Upper lobe of left lung (tissue), 6 donors: ENCODE data around the gene MRPL42. TPM values are rescaled to one million over a fixed set of nuclear protein-coding genes. Genes with fewer than 3 reads are reported as not detected.

Experiments
- ATAC-seq, 2 donors: fragments of 200-7000 bp; cut with Tn5 transposase; one replicate each; pipeline ENCODE4 v1.9.1; 2022; ENCODE audit warnings: mild to moderate bottlenecking in 2 of 2, moderate library complexity in 2 of 2; ENCODE audit not compliant: low FRiP score in 2 of 2
- DNase-seq, 2 donors: peaks; one replicate each; pipeline ENCODE4 v3.0.0-alpha.2; 2019 to 2020
- H3K27ac ChIP-seq, 4 donors: fragments of 200-600 bp; sonication (generic); one replicate each; pipeline ENCODE4 v1.5.1; 2016 to 2019
- H3K27me3 ChIP-seq, 4 donors: fragments of 200-600 bp; sonication (generic); one replicate each; pipeline ENCODE4 v1.5.1; 2017 to 2019
- H3K36me3 ChIP-seq, 4 donors: fragments of 200-600 bp; sonication (generic); one replicate each; pipeline ENCODE4 v1.5.1; 2016 to 2019
- H3K4me1 ChIP-seq, 4 donors: fragments of 200-600 bp; sonication (generic); one replicate each; pipeline ENCODE4 v1.5.1; 2018 to 2019
- H3K4me3 ChIP-seq, 4 donors: fragments of 200-600 bp; sonication (generic); one replicate each; pipeline ENCODE4 v1.5.1; 2017 to 2019; ENCODE audit warnings: mild to moderate bottlenecking in 2 of 4, moderate library complexity in 1 of 4
- H3K9me3 ChIP-seq, 4 donors: fragments of 200-600 bp; sonication (generic); one replicate each; pipeline ENCODE4 v1.5.1; 2018 to 2019
- CTCF ChIP-seq, 6 experiments: fragments of 450-650 bp in 4 of 6; fragments of 200-600 bp in 2 of 6; sonication (generic) in 2 of 6; IDR thresholded peaks; one replicate each; pipeline ENCODE4 v1.5.1; 2016 to 2019; ENCODE audit warnings: antibody characterized with exemption in 6 of 6
- EP300 ChIP-seq, 4 donors: sonication (generic); formaldehyde crosslinking; IDR thresholded peaks; one replicate each; pipeline ENCODE4 v1.5.1; 2017; ENCODE audit warnings: antibody characterized with exemption in 4 of 4, control low read depth in 2 of 4
- POLR2A ChIP-seq, 4 donors: fragments of 450-650 bp; IDR thresholded peaks; one replicate each; pipeline ENCODE4 v1.5.1; 2016 to 2017; ENCODE audit warnings: antibody characterized with exemption in 4 of 4, mild to moderate bottlenecking in 2 of 4
- POLR2AphosphoS5 ChIP-seq, 2 donors: sonication (generic); formaldehyde crosslinking; IDR thresholded peaks; one replicate each; pipeline ENCODE4 v1.5.1; 2017; ENCODE audit warnings: antibody characterized with exemption in 2 of 2
- WGBS, 2 donors: methylation state at CpG; one replicate each; pipeline ENCODE4 v1.1.5; 2017 to 2018; 5-methylcytosine and 5-hydroxymethylcytosine counted together
- total RNA-seq, 6 donors: library from RNA; depleted of rRNA in 4 of 6; stranded (reverse); fragments of >200 nt in 4 of 6; gene quantifications; one replicate each; pipeline versions ENCODE4 v1.1.0 to v1.2.1, GENCODE V29; 2016 to 2021
- donor health status: DM: no; HTN: no; CAD: no; lungs with moderate emphysema.
- donor health status: DM: no; HTN: yes; CAD: no; lungs with severe emphysema.

Gene MRPL42
- total RNA-seq, 6 donors from 2014 or later: 15.5 to 63.8 (median 36.7) TPM

- Histone ChIP-seq H3K9me3 (no peaks in the 10 kb centered on the region), H3K4me1 (peaks cover 25 to 58% (median 36%) of the 10 kb centered on the region in 4 donors), H3K4me3 (peak overlapping the region; percentile 96 to 100 (median 99)), H3K27ac (no peak overlapping the region), H3K27me3 (no peaks in the 10 kb centered on the region), H3K36me3 (no peaks in the 10 kb centered on the region)
- DNase-seq: no peak
- TF ChIP-seq EP300 (IDR thresholded peaks at IDR 0.05) (no peak), POLR2A (IDR thresholded peaks at IDR 0.05) (no peak)
- no peak for ATAC-seq
- 22 to 28% methylated on average over 12 of the region's 12 CpGs for WGBS, 2 donors
Observed at GRCh38 chr12:93440043-93440835, 27.1 kb upstream of the MRPL42 start.

- peak overlapping the region; percentile 90 to 97 (median 96) for H3K27ac ChIP-seq
- no peaks in the 10 kb centered on the region for H3K36me3 ChIP-seq
- no peaks in the 10 kb centered on the region for H3K9me3 ChIP-seq
- DNase-seq (peak; percentile 54 to 91), ATAC-seq (peak in 1 of 2 donors; percentile 58)
- H3K4me3 ChIP-seq: peak overlapping the region; percentile 96 to 100 (median 99)
- WGBS, 2 donors: 1% methylated on average over 11 to 31 of the region's 55 CpGs
- H3K4me1 ChIP-seq: peaks cover 25 to 50% (median 33%) of the 10 kb centered on the region in 4 donors
- no peaks in the 10 kb centered on the region for H3K27me3 ChIP-seq
- TF ChIP-seq EP300 (IDR thresholded peaks at IDR 0.05) (no peak), CTCF (IDR thresholded peaks at IDR 0.05) (no peak)
Observed at GRCh38 chr12:93441081-93441616, 26.2 kb upstream of the MRPL42 start.

GRCh38 chr12:93441617-93442410 lies 25.5 kb upstream of the MRPL42 start, which contains the start of gene UBE2N:
UBE2N (minus strand) TSS chr12:93441947; CDS start chr12:93441884, 63 bp downstream.
- H3K27me3 ChIP-seq: no peaks in the 10 kb centered on the region
- peak in 2 of 4 donors; percentile 1 to 46 for TF ChIP-seq EP300 (IDR thresholded peaks at IDR 0.05)
- peak in 2 of 6 experiments; percentile 36 to 40 for TF ChIP-seq CTCF (IDR thresholded peaks at IDR 0.05)
- TF ChIP-seq POLR2AphosphoS5 (IDR thresholded peaks at IDR 0.05): peak; percentile 81 to 83
- TF ChIP-seq POLR2A (IDR thresholded peaks at IDR 0.05): peak in 3 of 4 donors; percentile 61 to 87 (median 67)

GRCh38 chr12:93442411-93443340 lies 24.6 kb upstream of the MRPL42 start:
- 8 to 9% methylated on average over 19 of the region's 19 CpGs for WGBS, 2 donors
- H3K27ac ChIP-seq: peak overlapping the region; percentile 90 to 97 (median 96)
- H3K9me3 ChIP-seq: no peaks in the 10 kb centered on the region
- TF ChIP-seq POLR2A (IDR thresholded peaks at IDR 0.05) (no peak), CTCF (IDR thresholded peaks at IDR 0.05) (no peak), POLR2AphosphoS5 (IDR thresholded peaks at IDR 0.05) (no peak), EP300 (IDR thresholded peaks at IDR 0.05) (no peak)
- ATAC-seq: no peak
- no peak for DNase-seq
- no peaks in the 10 kb centered on the region for H3K27me3 ChIP-seq
- H3K4me1 ChIP-seq: peaks cover 25 to 40% (median 29%) of the 10 kb centered on the region in 4 donors
- H3K4me3 ChIP-seq: peak overlapping the region; percentile 96 to 100 (median 99)
- H3K36me3 ChIP-seq: no peaks in the 10 kb centered on the region

More at GRCh38 chr12:93441617-93442410, 25.5 kb upstream of the MRPL42 start, which contains the start of gene UBE2N:
- Histone ChIP-seq H3K4me1 (peaks cover 25 to 49% (median 33%) of the 10 kb centered on the region in 4 donors), H3K36me3 (no peaks in the 10 kb centered on the region), H3K27ac (peak within 1 kb of the TSS; percentile 90 to 97 (median 96)), H3K4me3 (peak within 1 kb of the TSS; percentile 96 to 100 (median 99)), H3K9me3 (no peaks in the 10 kb centered on the region)
- 0% methylated on average over 3 to 74 of the region's 105 CpGs for WGBS, 2 donors
- DNase-seq (peak; percentile 97 to 99), ATAC-seq (peak; percentile 97 to 99)
